HG02798 (cell line): Measurements from ENCODE around the gene CTNNA3.

Experiments
- ATAC-seq: cut with Tn5 transposase; IDR thresholded peaks from one replicate; pipeline ENCODE4 v1.9.1; 2021; ENCODE audit warnings: mild to moderate bottlenecking; ENCODE audit not compliant: unreplicated experiment, poor library complexity

The CTNNA3 gene

DNA sequence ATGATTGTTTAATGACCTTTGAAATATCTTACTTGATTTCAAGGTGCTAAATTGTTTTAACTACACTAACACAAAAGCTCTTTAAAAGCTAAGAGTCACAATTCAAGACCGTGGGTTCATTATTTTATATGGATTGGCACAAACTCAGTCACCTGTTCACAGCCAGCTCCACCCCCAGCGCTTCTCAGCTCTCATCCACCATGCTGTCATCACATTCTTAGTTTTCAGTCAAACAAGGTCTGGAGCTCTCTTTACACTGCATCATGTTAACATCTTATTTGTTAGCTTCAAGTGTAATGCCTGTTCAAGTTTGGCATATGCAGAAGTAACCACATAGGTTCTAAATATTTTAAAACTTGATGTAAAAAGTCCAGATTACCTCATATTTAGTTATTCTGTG, 951.1 kb downstream of the CTNNA3 start:
- no peak for ATAC-seq

GRCh38 chr10:66737241-66737640, 958.8 kb downstream of the CTNNA3 start:
- ATAC-seq: no peak

DNA sequence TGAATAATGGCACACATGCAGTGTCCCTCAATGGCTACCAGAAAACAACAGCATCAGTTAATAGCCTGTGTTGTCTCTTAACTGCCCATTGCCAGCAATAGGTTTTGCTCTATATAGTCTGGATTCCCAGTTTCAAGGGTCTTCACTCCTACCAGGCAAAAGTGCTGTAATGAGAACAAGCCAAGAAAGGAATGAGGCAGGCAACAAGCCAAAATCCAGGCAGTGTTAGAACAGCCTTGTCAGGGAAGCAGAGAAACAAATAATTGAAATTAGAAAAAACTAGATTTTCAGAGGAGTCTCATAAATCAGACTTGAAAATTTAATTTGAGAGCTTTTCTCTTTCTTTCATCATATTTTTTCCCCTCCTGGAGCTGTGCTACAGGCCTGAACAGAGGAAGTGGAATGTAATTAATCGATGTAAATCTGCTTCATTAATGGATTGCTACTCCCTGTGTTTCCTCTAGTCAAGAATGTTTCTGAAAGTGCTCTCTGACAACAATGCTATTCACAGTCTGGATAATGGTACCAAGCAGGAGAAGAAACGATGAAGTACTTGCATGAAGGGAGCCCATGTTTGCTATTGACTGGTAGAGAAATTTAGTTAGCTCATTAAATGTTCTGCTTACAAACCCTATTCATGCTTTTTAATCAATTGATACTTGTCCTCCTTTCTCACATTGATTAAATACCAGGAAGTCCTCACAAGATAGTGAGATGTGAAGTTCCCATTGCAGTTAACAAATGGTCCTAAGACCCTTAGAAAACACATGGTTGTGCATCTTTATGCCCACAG, 972.2 kb downstream of the CTNNA3 start:
- ATAC-seq: no peak

- no peak for ATAC-seq
These were observed 976.5 kb downstream of the CTNNA3 start for GRCh38 chr10:66719483-66719882.

DNA sequence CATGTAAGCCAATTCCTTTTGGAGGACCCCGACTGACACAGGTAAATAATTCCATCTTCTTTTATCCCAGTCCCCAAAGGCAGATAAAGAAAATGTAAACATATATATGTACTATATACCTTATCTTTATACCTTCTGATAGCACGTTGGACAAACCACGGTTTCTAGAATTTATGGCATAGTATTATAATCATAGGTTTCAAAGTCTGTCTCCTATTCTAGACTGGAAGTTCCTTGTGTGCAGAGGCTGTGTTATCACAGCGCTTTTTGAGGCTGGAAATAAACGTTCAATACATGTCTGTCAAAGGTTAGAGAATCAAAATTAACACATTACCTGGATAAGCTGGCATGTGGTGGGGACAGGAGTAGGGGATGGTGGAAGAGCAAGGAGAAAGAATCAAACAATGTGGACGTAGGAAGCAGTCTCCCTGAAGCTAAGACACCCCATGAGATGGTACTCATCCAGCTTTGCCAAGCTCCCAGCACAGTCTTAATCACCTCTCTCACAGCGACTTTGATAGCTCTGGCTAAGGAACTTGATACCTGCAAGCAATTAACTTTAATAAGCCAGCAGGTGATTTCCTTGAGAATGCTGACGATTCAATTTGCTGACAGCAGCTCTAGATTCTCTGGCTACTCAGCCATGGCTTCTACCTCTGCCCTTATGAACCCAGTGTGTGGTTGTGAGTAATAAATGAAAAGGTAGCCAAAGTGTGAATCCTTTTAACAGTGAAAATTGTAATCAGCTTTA, 978.6 kb downstream of the CTNNA3 start:
- no peak for ATAC-seq

GRCh38 chr10:66714741-66715140, 981.3 kb downstream of the CTNNA3 start:
- no peak for ATAC-seq

GRCh38 chr10:66713387-66713786, 982.6 kb downstream of the CTNNA3 start:
- ATAC-seq: no peak

GRCh38 chr10:66698069-66698468, 997.9 kb downstream of the CTNNA3 start:
- no peak for ATAC-seq

GRCh38 chr10:66695046-66695445, 1000.9 kb downstream of the CTNNA3 start:
- no peak for ATAC-seq

DNA sequence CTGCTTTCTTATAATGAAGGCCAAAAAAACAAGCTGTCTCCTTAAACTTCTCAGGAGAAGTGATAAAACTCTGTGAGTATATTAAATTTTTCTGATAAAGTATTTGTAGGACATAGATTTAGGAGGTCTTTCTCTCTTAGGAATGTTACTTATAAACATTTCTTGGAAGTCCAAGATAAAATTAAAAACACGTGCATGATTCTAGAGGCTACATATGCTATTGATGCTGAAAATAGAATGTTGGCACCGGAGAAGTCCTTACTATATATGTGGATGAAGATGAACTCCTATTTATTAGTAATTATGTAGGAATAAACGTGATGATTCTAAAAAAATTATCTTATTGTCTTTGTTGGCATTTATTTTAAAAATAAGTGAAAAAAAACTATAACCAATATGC, 1011.4 kb downstream of the CTNNA3 start:
- ATAC-seq: no peak

DNA sequence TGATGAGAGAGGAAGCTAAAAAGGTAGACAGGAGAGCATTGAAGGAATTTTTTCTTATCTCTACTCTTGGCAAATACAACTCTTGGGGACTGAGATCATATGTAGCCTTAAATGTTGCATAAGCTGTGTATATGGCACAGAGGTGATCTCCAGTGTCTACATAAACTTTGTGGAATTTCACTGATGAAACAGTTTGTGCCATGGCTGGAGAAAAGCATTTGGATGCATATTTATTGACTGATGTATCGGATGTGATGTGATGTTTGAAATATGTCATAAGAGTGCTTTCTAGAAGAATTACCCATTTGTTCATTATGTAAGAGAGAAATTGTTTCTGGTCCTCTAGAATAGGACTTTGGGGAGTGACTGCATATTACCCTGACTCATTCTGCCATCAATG, 1015.1 kb downstream of the CTNNA3 start:
- no peak for ATAC-seq

DNA sequence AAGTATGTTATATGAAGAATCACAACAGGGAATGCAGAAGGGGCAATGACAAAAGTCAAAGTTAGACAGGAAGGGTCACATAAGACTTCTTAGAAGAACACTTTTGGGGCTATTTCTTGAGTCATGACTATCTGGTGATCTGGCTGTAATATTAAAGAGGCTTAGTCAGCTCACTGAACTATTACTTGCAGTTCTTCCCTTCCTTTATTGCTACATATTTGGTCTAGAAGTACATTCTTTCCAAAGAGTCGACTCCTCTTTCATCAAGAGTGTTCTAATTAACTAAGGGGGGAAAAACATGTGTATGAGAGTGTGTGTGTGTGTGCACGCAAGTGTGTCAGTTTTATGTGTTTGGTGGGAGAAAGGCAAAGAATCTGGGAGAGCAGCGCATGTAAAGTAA, 1017.5 kb downstream of the CTNNA3 start:
- no peak for ATAC-seq

GRCh38 chr10:66673071-66673470, 1022.9 kb downstream of the CTNNA3 start:
- ATAC-seq: no peak

- no peak for ATAC-seq
These were observed 1024.4 kb downstream of the CTNNA3 start for GRCh38 chr10:66671562-66671961.

DNA sequence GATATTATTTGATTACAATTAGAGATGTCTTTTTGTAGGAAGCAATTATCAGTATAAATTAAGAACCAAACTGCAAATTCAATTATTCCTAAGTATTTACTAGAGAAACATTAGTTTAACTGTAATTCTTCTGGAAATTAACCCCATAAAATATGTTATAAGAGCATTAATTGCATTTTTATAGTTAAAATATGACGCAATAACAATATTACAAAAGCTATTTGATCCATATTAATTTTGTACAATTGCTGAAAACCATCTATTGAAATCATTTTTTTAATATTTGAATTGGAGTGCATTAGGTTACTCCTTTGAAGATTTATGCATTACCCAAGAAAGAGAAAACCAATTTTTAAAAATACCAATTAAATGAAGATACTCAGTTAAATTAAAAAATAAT, 1024.9 kb downstream of the CTNNA3 start:
- ATAC-seq: no peak

- ATAC-seq: no peak
These were observed 1039.5 kb downstream of the CTNNA3 start for GRCh38 chr10:66656499-66656898.

DNA sequence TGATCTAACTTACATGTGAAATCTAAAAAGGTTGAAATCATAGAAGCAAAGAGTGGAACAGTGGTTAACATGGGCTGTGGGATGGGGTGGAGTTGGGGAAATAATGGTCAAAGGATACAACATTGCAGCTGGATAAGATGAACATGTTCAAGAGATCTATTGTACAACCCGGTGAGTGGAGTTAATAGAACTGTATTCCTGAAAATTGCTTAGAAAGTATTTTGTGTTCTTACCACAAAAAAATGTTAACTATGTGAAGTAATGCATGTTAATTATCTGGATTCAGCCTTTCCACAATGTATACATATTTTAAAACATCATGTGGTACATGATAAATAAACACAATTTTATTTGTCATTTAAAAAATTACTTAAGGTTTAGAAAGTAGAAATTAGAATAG, 1041.1 kb downstream of the CTNNA3 start:
- no peak for ATAC-seq

- ATAC-seq: no peak
These were observed 1044.5 kb downstream of the CTNNA3 start for GRCh38 chr10:66651308-66652082.

DNA sequence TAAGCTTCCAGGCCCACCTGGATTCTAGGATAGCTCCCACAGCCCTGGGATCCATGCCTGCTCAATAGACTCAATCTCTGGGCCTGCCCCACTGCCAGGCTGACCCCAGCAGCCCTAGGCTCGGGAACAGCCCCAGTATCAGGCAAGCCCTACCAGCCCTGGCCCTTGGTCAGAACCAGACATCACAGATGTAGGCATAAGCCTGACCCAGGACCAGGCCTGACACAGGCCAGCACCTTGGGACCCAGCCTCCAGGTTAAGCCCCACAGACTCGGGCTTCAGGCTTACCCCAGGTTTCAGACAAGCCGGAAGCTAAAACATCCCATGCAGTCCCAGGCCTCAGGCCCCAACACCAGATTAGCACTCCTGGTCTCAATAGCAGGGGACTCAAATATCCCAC, 1046.4 kb downstream of the CTNNA3 start:
- ATAC-seq: no peak

DNA sequence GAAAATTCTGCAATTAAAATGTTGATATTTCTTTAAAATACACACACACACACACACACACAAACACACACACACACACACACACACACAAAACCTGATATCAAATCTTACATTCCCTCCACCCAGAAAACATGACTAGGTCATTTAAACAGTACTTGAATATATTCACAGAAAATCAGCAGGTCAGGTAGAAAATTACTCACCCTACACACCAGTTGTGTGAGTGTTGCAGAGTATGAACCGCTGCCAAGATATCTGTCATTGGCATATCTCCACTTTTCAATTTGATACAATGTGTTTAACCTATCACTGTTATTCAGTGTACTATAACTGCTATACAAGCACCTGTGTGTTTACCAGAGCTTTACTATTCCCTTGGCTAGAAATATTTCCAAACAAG, 1053.8 kb downstream of the CTNNA3 start:
- ATAC-seq: no peak

- no peak for ATAC-seq
These were observed 1056.6 kb downstream of the CTNNA3 start for GRCh38 chr10:66639371-66639770.
